Activated effector memory CD4-positive, alpha-beta T cell treated with Interleukin-2 at 50 U/mL for 16 hours (primary cell): ENCODE data around the gene STXBP6.
"Not testable (repeated sequence)": the region's sequence is repeated elsewhere in the genome, so short reads cannot be mapped to it uniquely, and the experiment has no call there.

Experiments
- DNase-seq: peaks from one replicate; pipeline ENCODE4 v3.0.0-alpha.2; 2020

The STXBP6 gene

GRCh38 chr14:24790196-24790595, 259.8 kb downstream of the STXBP6 start:
- no peak for DNase-seq

GRCh38 chr14:24789378-24789884, 260.5 kb downstream of the STXBP6 start:
- no peak for DNase-seq

- DNase-seq, result no peak
Observed at GRCh38 chr14:24785698-24786097, 264.2 kb downstream of the STXBP6 start.

GRCh38 chr14:24784981-24785380, 265.0 kb downstream of the STXBP6 start:
- DNase-seq, result no peak

- no peak for DNase-seq
Observed at GRCh38 chr14:24783791-24784190, 266.2 kb downstream of the STXBP6 start.

GRCh38 chr14:24780281-24780680, 269.7 kb downstream of the STXBP6 start:
- DNase-seq, result no peak

GRCh38 chr14:24777678-24778077, 272.3 kb downstream of the STXBP6 start:
- no peak for DNase-seq

GRCh38 chr14:24775950-24776349, 274.0 kb downstream of the STXBP6 start:
- DNase-seq, result no peak

GRCh38 chr14:24774187-24774915, 275.6 kb downstream of the STXBP6 start:
- DNase-seq, result no peak

- DNase-seq, result not testable (repeated sequence)
Observed at GRCh38 chr14:24773564-24773963, 276.4 kb downstream of the STXBP6 start.

- DNase-seq, result no peak
Observed at GRCh38 chr14:24766434-24766833, 283.5 kb downstream of the STXBP6 start.

GRCh38 chr14:24761141-24761540, 288.8 kb downstream of the STXBP6 start:
- DNase-seq, result no peak
